Body of pancreas (tissue), 4 donors: ENCODE data around the gene TTLL9.

Experiments used
- CTCF ChIP-seq, 7 experiments: fragments of 450-650 bp in 4 of 7; fragments of 200-600 bp in 3 of 7; sonication (generic) in 3 of 7; IDR thresholded peaks; one replicate each; pipeline ENCODE4 v1.5.1; 2016 to 2019; ENCODE audit warnings: antibody characterized with exemption in 7 of 7
- POLR2A ChIP-seq, 3 donors: fragments of 450-650 bp; IDR thresholded peaks; one replicate each; pipeline ENCODE4 v1.6.1; 2016; ENCODE audit warnings: antibody characterized with exemption in 3 of 3, mild to moderate bottlenecking in 2 of 3

GRCh38 chr20:31897541-31897940 is 27.1 kb downstream of the TTLL9 start:
- no peak for TF ChIP-seq CTCF (IDR thresholded peaks at IDR 0.05)
- no peak for TF ChIP-seq POLR2A (IDR thresholded peaks at IDR 0.05)
